Loucy (cell line): ENCODE measurements around the gene ELMO1.

Source experiments
- CTCF ChIP-seq: fragments of 200-600 bp; sonication (generic); conservative IDR thresholded peaks from 2 replicates; pipeline ENCODE4 v1.5.1; 2014; ENCODE audit warnings: mild to moderate bottlenecking, antibody characterized with exemption, low read length
- EZH2phosphoT487 ChIP-seq: fragments of 200-600 bp; IDR thresholded peaks from 2 replicates; pipeline ENCODE4 v1.6.1; 2018; ENCODE audit warnings: antibody characterized with exemption, mild to moderate bottlenecking, moderate library complexity, borderline replicate concordance

- TF ChIP-seq CTCF, result no peak
- TF ChIP-seq EZH2phosphoT487, result no peak
Observed at GRCh38 chr7:37112876-37113275, 335.8 kb downstream of the ELMO1 start.
